Naive B cell (primary cell): ENCODE measurements around the gene KRTAP6-3. TPM values are rescaled to one million over a fixed set of nuclear protein-coding genes. Genes with fewer than 3 reads are reported as not detected.

Source experiments
- ATAC-seq, 2 donors: fragments of 150-1000 bp; cut with Tn5 transposase; 2 replicates each; pipeline ENCODE4 v1.10.0; 2021; ENCODE audit warnings: low read depth in 2 of 2, mild to moderate bottlenecking in 2 of 2, moderate library complexity in 2 of 2
- DNase-seq: peaks from one replicate; pipeline ENCODE4 v3.0.0; 2022
- H3K27ac Mint-ChIP-seq, 6 donors: one replicate each; pipeline ENCODE4 v1.8.0; 2020 to 2022; ENCODE audit warnings: mild to moderate bottlenecking in 6 of 6, mixed read lengths in 6 of 6, moderate library complexity in 5 of 6, inconsistent platforms in 2 of 6
- H3K27me3 Mint-ChIP-seq, 3 donors: one replicate each; pipeline ENCODE4 v1.8.0; 2021 to 2022; ENCODE audit warnings: mixed read lengths in 3 of 3, mild to moderate bottlenecking in 1 of 3
- H3K36me3 Mint-ChIP-seq, 2 donors: one replicate each; pipeline ENCODE4 v1.8.0; 2020 to 2022; ENCODE audit warnings: mixed read lengths in 2 of 2, inconsistent platforms in 1 of 2, mild to moderate bottlenecking in 1 of 2
- H3K4me1 Mint-ChIP-seq, 3 donors: one replicate each; pipeline ENCODE4 v1.8.0; 2020 to 2022; ENCODE audit warnings: mixed read lengths in 3 of 3, inconsistent platforms in 1 of 3, mild to moderate bottlenecking in 1 of 3, moderate library complexity in 1 of 3
- H3K4me3 Mint-ChIP-seq, 8 donors: one replicate each; pipeline ENCODE4 v1.8.0; 2020 to 2022; ENCODE audit warnings: mild to moderate bottlenecking in 8 of 8, mixed read lengths in 8 of 8, moderate library complexity in 8 of 8, inconsistent platforms in 2 of 8
- H3K9me3 Mint-ChIP-seq, 7 donors: one replicate each; pipeline ENCODE4 v1.8.0; 2020 to 2022; ENCODE audit warnings: mixed read lengths in 7 of 7, mild to moderate bottlenecking in 5 of 7, inconsistent platforms in 2 of 7, moderate library complexity in 1 of 7
- polyA plus RNA-seq, 6 donors: library from polyadenylated mRNA; unstranded; fragments of 300-500 nt; fragmentation: Illumina TruSeq; gene quantifications; one replicate each; pipeline ENCODE4 v1.2.3, GENCODE V29; 2021; ENCODE audit warnings: low read depth in 6 of 6

The KRTAP6-3 gene
- polyA plus RNA-seq, 6 donors from 2014 or later: not detected

DNA sequence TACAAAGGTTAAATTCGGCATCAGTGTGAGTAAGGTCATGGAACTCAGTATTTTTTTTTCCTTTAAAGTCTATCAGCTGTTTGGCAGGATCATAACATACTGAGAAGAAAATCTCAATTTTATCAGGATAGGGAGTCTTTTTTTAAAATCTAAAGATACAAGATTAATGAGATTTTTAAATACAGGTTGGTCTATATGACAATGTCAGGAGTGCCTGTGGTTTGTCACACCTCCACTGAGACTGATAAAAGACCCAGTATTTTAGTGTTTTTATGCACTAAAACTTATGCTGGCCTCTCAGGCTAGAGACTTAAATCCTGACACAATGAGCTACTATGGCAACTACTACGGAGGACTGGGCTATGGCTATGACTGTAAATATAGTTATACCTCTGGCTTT lies 50.3 kb downstream of the KRTAP6-3 start, which contains the start of gene KRTAP20-3:
KRTAP20-3 (plus strand) TSS at position 301 of the 400 bp plus-strand sequence.
- Mint-ChIP-seq H3K4me1 (no peaks in the 10 kb centered on the region), H3K9me3 (peaks cover 5 to 29% (median 10%) of the 10 kb centered on the region in 7 donors), H3K27ac (no peak within 1 kb of the TSS), H3K36me3 (no peaks in the 10 kb centered on the region), H3K27me3 (no peaks in the 10 kb centered on the region), H3K4me3 (no peak within 1 kb of the TSS)
- no peak for DNase-seq
- ATAC-seq: no peak

Other genes with a start within 250 kb of the KRTAP6-3 start
- not detected for gene KRTAP23-1, start 243.8 kb upstream of the KRTAP6-3 start, polyA plus RNA-seq
- gene KRTAP13-2, start 220.2 kb upstream of the KRTAP6-3 start, polyA plus RNA-seq: not detected
- not detected for gene KRTAP13-1, start 196.4 kb upstream of the KRTAP6-3 start, polyA plus RNA-seq
- not detected for gene KRTAP13-3, start 166.5 kb upstream of the KRTAP6-3 start, polyA plus RNA-seq
- gene KRTAP13-4, start 162.2 kb upstream of the KRTAP6-3 start, polyA plus RNA-seq: not detected
- not detected for gene KRTAP15-1, start 152.2 kb upstream of the KRTAP6-3 start, polyA plus RNA-seq
- gene KRTAP19-1, start 112.1 kb upstream of the KRTAP6-3 start, polyA plus RNA-seq: not detected
- not detected for gene KRTAP19-2, start 105.0 kb upstream of the KRTAP6-3 start, polyA plus RNA-seq
- gene KRTAP19-3, start 100.4 kb upstream of the KRTAP6-3 start, polyA plus RNA-seq: not detected
- gene KRTAP19-4, start 95.3 kb upstream of the KRTAP6-3 start, polyA plus RNA-seq: not detected
- gene KRTAP19-5, start 90.3 kb upstream of the KRTAP6-3 start, polyA plus RNA-seq: not detected
- not detected for gene KRTAP19-6, start 50.6 kb upstream of the KRTAP6-3 start, polyA plus RNA-seq
- not detected for gene KRTAP19-7, start 31.1 kb upstream of the KRTAP6-3 start, polyA plus RNA-seq
- gene KRTAP22-2, start 2.0 kb upstream of the KRTAP6-3 start, polyA plus RNA-seq: not detected
- gene KRTAP6-2, start 6.5 kb downstream of the KRTAP6-3 start, polyA plus RNA-seq: not detected
- not detected for gene KRTAP22-1, start 8.6 kb downstream of the KRTAP6-3 start, polyA plus RNA-seq
- gene KRTAP6-1, start 21.5 kb downstream of the KRTAP6-3 start, polyA plus RNA-seq: not detected
- gene KRTAP20-1, start 24.0 kb downstream of the KRTAP6-3 start, polyA plus RNA-seq: not detected
- gene KRTAP20-4, start 28.2 kb downstream of the KRTAP6-3 start, polyA plus RNA-seq: not detected
- gene KRTAP20-2, start 42.8 kb downstream of the KRTAP6-3 start, polyA plus RNA-seq: not detected
- not detected for gene KRTAP20-3, start 50.4 kb downstream of the KRTAP6-3 start, polyA plus RNA-seq
- not detected for gene KRTAP21-3, start 126.3 kb downstream of the KRTAP6-3 start, polyA plus RNA-seq
- not detected for gene KRTAP21-2, start 154.8 kb downstream of the KRTAP6-3 start, polyA plus RNA-seq
- not detected for gene KRTAP21-1, start 163.0 kb downstream of the KRTAP6-3 start, polyA plus RNA-seq
- gene KRTAP8-1, start 220.8 kb downstream of the KRTAP6-3 start, polyA plus RNA-seq: not detected
- gene KRTAP7-1, start 237.3 kb downstream of the KRTAP6-3 start, polyA plus RNA-seq: not detected